ENCODE data around the gene ANKS6. TPM values are rescaled to one million over a fixed set of nuclear protein-coding genes. Genes with fewer than 3 reads are reported as not detected.

ANKS6 gene
- total and polyA plus RNA-seq, 9 of the 15 experiments (the other 6 are each of a cell fraction or from before 2014, with no cell fraction given) = 9.9 to 74.5 (median 36.9) TPM

DNA sequence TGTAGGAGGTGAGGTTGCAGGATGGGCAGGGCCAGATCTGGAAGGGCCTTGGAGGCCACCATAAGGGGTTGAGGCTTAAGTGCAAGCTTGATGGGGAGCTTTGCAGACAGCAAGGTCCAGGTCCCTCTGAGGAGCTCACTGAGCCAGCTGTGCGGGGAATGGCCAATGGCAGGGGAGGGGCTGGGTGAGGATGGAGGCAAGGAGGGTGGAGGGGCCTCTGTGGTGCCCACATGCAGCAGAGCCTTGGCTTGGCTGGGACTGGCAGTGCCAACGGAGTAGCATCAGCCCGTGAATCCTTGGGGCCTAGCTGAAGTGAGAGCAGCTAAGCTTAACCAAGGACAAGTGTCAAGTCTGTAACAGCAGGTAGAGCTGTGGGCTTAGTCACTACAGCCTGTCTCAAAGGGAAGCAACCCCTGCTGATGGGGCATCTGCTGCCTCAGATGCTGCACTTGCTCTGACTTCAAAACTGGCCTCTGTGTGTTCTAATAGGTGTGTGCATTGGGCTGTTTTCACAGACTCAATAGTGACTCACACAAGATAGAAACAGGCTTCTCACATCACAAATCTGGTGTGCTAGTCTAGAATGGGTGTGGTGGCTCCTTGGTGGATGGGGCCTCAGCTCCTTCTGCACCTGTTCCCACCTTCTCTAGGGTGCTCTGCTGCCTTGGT, 27.4 kb upstream of the ANKS6 start:
- H3K36me3 ChIP-seq (ENCODE audit: control insufficient read depth, insufficient read depth, low read length) = peaks cover 69% of the 10 kb centered on the region; the same call in 2 of the 3 replicates
- H3K79me2 ChIP-seq (ENCODE audit: control insufficient read depth, insufficient read depth, low read length) = no peaks in the 10 kb centered on the region
- 97% methylated on average over 2 of the region's 3 CpGs for WGBS (ENCODE audit: insufficient coverage, low coverage, missing lambda C conversion rate)
- H3K27ac ChIP-seq (ENCODE audit: extremely low read depth, low read depth, low read length) = no peak overlapping the region
- H3K27me3 ChIP-seq (ENCODE audit: control insufficient read depth in 2 of 2, insufficient read depth in 2 of 2, low read length in 2 of 2) = no peaks in the 10 kb centered on the region
- intact Hi-C loops (cut with micrococcal nuclease) = no loop called here
- ATAC-seq = no peak
- no peak overlapping the region for H3K4me2 ChIP-seq (ENCODE audit: insufficient read depth, low read length)
- TF ChIP-seq ZNF165 (CRISPR knock-in tag; IDR thresholded peaks at IDR 0.05; ENCODE audit: borderline replicate concordance) = no peak
- TF ChIP-seq MED1 (CRISPR knock-in tag; IDR thresholded peaks at IDR 0.05; ENCODE audit: borderline replicate concordance) = no peak
- TF ChIP-seq ZNF561 (CRISPR knock-in tag; conservative IDR thresholded peaks at IDR 0.05) = no peak
- no peak for TF ChIP-seq SREBF1 (IDR thresholded peaks at IDR 0.05; ENCODE audit: borderline replicate concordance, low read depth, low read length)
- peaks cover 6 to 9% of the 10 kb centered on the region in 2 experiments; a peak in 4 of 5 replicates for H3K4me1 ChIP-seq (replicated peaks in 1 of 2; ENCODE audit: control insufficient read depth in 2 of 2, insufficient read depth in 2 of 2, low read length in 2 of 2)
- H4K20me1 ChIP-seq (replicated peaks; ENCODE audit: control insufficient read depth, insufficient read depth, low read length) = no peaks in the 10 kb centered on the region
- H3K4me3 ChIP-seq = no peak overlapping the region
- no peak overlapping the region for H2AFZ ChIP-seq (ENCODE audit: low read depth, low read length)
- POLR2A ChIA-PET = interaction anchor here (1.2 kb wide), 1 partner anchor 26 kb away, joined by 3 read pairs; no protein-coding TSS in a partner anchor
- in situ Hi-C loops (cut with MboI) = no loop called here
- no peaks in the 10 kb centered on the region for H3K9me1 ChIP-seq (ENCODE audit: control insufficient read depth, insufficient read depth, low read length)
- CTCF ChIA-PET (ENCODE audit: low intra/inter-chr PET ratio) = interaction anchor here (0.7 kb wide), 1 partner anchor 25 kb away, joined by 3 read pairs; no protein-coding TSS in a partner anchor
- H3K9ac ChIP-seq (ENCODE audit: insufficient read depth in 1 of 2, low read depth in 2 of 2, low read length in 2 of 2) = no peak overlapping the region
- no peak for FAIRE-seq
- DNase-seq (ENCODE audit: extremely low read depth in 1 of 4, low spot score in 3 of 4) = no peak
- BruUV-seq (replicated peaks) = no TSS peak
- peaks cover 6% of the 10 kb centered on the region for H3K9me3 ChIP-seq (replicated peaks; ENCODE audit: control insufficient read depth, insufficient read depth, low read depth, low read length)

DNA sequence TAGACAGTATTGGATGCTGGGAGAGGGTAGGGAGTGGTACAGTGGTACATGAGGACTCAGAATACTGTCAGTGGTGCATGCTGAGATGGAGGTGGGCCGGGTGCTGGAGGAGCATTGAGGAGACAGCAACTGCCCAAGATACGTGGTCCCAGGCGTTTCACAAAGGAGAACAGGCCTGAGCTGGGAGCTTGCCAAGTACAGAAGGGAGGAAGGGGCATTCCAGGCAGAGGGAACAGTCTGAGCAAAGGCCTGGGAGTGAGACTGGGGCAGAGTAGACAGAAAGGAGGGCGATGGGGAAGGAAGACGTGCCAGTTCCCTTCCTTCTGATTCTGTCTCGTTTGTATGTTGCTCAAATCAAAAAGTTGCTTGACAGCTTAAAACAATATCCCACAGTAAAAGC, 26.3 kb upstream of the ANKS6 start:
- peaks cover 6 to 9% of the 10 kb centered on the region in 2 experiments; a peak in 4 of 5 replicates for H3K4me1 ChIP-seq (replicated peaks in 1 of 2; ENCODE audit: control insufficient read depth in 2 of 2, insufficient read depth in 2 of 2, low read length in 2 of 2)
- CTCF ChIA-PET (ENCODE audit: low intra/inter-chr PET ratio) = no interaction called here
- no peak overlapping the region for H2AFZ ChIP-seq (ENCODE audit: low read depth, low read length)
- POLR2A ChIA-PET = interaction anchor here (0.7 to 1.0 kb wide), 2 partner anchors 10 to 13 kb away, joined by 3 read pairs; no protein-coding TSS in a partner anchor
- H3K9me3 ChIP-seq (replicated peaks; ENCODE audit: control insufficient read depth, insufficient read depth, low read depth, low read length) = peaks cover 6% of the 10 kb centered on the region
- H3K9ac ChIP-seq (ENCODE audit: insufficient read depth in 1 of 2, low read depth in 2 of 2, low read length in 2 of 2) = no peak overlapping the region
- 97% methylated on average over 6 of the region's 6 CpGs for WGBS (ENCODE audit: insufficient coverage, low coverage, missing lambda C conversion rate)
- intact Hi-C loops (cut with micrococcal nuclease) = no loop called here
- no peak overlapping the region for H3K4me2 ChIP-seq (ENCODE audit: insufficient read depth, low read length)
- in situ Hi-C loops (cut with MboI) = no loop called here
- ATAC-seq (no peak), FAIRE-seq (no peak), DNase-seq (ENCODE audit: extremely low read depth in 1 of 4, low spot score in 3 of 4) (no peak)
- H3K79me2 ChIP-seq (ENCODE audit: control insufficient read depth, insufficient read depth, low read length) = no peaks in the 10 kb centered on the region
- no TSS peak for BruUV-seq (replicated peaks)
- H3K27me3 ChIP-seq (ENCODE audit: control insufficient read depth in 2 of 2, insufficient read depth in 2 of 2, low read length in 2 of 2) = no peaks in the 10 kb centered on the region
- H3K4me3 ChIP-seq = no peak overlapping the region
- H3K9me1 ChIP-seq (ENCODE audit: control insufficient read depth, insufficient read depth, low read length) = no peaks in the 10 kb centered on the region
- no peak overlapping the region for H3K27ac ChIP-seq (ENCODE audit: extremely low read depth, low read depth, low read length)
- peaks cover 67% of the 10 kb centered on the region; the same call in 2 of the 3 replicates for H3K36me3 ChIP-seq (ENCODE audit: control insufficient read depth, insufficient read depth, low read length)
- no peaks in the 10 kb centered on the region for H4K20me1 ChIP-seq (replicated peaks; ENCODE audit: control insufficient read depth, insufficient read depth, low read length)
- TF ChIP-seq, protein P1, sequence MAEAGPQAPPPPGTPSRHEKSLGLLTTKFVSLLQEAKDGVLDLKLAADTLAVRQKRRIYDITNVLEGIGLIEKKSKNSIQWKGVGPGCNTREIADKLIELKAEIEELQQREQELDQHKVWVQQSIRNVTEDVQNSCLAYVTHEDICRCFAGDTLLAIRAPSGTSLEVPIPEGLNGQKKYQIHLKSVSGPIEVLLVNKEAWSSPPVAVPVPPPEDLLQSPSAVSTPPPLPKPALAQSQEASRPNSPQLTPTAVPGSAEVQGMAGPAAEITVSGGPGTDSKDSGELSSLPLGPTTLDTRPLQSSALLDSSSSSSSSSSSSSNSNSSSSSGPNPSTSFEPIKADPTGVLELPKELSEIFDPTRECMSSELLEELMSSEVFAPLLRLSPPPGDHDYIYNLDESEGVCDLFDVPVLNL (CRISPR knock-in tag; IDR thresholded peaks at IDR 0.05; ENCODE audit: low read depth) = no peak
- TF ChIP-seq BRD9 (IDR thresholded peaks at IDR 0.05; ENCODE audit: low read depth, partially characterized antibody) = no peak
- no peak for TF ChIP-seq RFX7 (CRISPR knock-in tag; IDR thresholded peaks at IDR 0.05)

All from K562 (cell line).